Panc1 (cell line): ENCODE data around the gene TAOK3.

Experiments
- POLR2AphosphoS5 ChIP-seq: IDR thresholded peaks from 2 replicates; pipeline ENCODE4 v1.6.1; 2012; ENCODE audit warnings: mild to moderate bottlenecking, low read depth, low read length, moderate library complexity
- TF ChIP-seq, protein P1 (sequence below): fragments of 450-650 bp; IDR thresholded peaks from 2 replicates; pipeline ENCODE4 v1.5.1; 2017; ENCODE audit warnings: mild to moderate bottlenecking
- TF ChIP-seq, protein P2 (sequence below), 2 experiments: IDR thresholded peaks; 2 replicates each; pipeline ENCODE4 v1.6.1; 2011 to 2012; ENCODE audit warnings: low read depth in 2 of 2, control low read depth in 1 of 2, low read length in 1 of 2, mild to moderate bottlenecking in 1 of 2, moderate library complexity in 1 of 2; ENCODE audit not compliant: insufficient read depth in 1 of 2

DNA sequence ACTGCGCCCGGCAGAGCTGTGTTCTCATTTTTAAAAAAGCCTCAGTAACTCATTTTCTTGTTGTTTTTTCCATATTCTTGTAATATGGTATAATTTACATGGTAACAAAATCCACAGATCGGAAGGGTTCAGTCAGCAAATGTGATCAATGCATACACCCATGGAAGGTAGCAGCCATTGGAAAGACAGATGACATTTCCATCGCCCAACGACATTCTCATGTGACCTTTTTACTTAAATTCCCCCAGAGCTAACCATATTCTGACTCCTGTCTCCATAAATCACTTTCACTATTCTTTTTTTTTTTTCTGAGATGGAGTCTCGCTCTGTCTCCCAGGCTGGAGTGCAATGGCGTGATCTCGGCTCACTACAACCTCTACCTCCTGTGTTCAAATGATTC is 231.9 kb downstream of the TAOK3 start:
- TF ChIP-seq, protein P1, sequence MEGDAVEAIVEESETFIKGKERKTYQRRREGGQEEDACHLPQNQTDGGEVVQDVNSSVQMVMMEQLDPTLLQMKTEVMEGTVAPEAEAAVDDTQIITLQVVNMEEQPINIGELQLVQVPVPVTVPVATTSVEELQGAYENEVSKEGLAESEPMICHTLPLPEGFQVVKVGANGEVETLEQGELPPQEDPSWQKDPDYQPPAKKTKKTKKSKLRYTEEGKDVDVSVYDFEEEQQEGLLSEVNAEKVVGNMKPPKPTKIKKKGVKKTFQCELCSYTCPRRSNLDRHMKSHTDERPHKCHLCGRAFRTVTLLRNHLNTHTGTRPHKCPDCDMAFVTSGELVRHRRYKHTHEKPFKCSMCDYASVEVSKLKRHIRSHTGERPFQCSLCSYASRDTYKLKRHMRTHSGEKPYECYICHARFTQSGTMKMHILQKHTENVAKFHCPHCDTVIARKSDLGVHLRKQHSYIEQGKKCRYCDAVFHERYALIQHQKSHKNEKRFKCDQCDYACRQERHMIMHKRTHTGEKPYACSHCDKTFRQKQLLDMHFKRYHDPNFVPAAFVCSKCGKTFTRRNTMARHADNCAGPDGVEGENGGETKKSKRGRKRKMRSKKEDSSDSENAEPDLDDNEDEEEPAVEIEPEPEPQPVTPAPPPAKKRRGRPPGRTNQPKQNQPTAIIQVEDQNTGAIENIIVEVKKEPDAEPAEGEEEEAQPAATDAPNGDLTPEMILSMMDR = no peak
- no peak for TF ChIP-seq POLR2AphosphoS5
- TF ChIP-seq, protein P2, sequence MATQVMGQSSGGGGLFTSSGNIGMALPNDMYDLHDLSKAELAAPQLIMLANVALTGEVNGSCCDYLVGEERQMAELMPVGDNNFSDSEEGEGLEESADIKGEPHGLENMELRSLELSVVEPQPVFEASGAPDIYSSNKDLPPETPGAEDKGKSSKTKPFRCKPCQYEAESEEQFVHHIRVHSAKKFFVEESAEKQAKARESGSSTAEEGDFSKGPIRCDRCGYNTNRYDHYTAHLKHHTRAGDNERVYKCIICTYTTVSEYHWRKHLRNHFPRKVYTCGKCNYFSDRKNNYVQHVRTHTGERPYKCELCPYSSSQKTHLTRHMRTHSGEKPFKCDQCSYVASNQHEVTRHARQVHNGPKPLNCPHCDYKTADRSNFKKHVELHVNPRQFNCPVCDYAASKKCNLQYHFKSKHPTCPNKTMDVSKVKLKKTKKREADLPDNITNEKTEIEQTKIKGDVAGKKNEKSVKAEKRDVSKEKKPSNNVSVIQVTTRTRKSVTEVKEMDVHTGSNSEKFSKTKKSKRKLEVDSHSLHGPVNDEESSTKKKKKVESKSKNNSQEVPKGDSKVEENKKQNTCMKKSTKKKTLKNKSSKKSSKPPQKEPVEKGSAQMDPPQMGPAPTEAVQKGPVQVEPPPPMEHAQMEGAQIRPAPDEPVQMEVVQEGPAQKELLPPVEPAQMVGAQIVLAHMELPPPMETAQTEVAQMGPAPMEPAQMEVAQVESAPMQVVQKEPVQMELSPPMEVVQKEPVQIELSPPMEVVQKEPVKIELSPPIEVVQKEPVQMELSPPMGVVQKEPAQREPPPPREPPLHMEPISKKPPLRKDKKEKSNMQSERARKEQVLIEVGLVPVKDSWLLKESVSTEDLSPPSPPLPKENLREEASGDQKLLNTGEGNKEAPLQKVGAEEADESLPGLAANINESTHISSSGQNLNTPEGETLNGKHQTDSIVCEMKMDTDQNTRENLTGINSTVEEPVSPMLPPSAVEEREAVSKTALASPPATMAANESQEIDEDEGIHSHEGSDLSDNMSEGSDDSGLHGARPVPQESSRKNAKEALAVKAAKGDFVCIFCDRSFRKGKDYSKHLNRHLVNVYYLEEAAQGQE (IDR thresholded peaks at IDR 0.05; ENCODE audit: insufficient read depth in 1 of 2, low read depth in 2 of 2, low read length in 1 of 2) = no peak
